B cell (primary cell): ENCODE measurements around the gene SLCO3A1.

Experiments used
- EZH2 ChIP-seq: IDR thresholded peaks from 2 replicates; pipeline ENCODE4 v1.6.1; 2012; ENCODE audit warnings: borderline replicate concordance, low read depth, mild to moderate bottlenecking, moderate library complexity, low read length; ENCODE audit not compliant: insufficient read depth, poor library complexity, severe bottlenecking
- TF ChIP-seq, protein P1 (sequence below): fragments of 200-600 bp; IDR thresholded peaks from one replicate; pipeline ENCODE4 v1.8.0; 2022; ENCODE audit warnings: antibody characterized with exemption, mild to moderate bottlenecking

DNA sequence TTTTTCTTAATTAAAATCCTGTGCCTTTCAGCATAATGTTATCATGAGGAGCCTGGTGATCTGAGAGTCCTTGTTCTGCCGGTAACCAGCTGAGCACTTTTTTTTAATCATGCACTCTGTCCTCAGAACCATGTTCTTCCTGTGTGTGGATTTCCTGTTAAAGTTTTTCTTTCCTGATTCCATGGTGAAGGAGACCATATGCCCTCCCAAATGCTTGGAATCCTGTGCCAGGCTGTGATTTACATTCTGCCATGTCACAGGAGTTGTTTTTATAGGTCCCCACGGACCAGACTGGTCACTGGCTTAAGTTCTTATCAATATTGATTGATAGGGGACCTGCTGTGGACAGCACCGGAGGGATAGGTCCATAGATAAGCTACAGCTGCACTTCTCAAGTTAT, 257.8 kb downstream of the SLCO3A1 start:
- TF ChIP-seq, protein P1, sequence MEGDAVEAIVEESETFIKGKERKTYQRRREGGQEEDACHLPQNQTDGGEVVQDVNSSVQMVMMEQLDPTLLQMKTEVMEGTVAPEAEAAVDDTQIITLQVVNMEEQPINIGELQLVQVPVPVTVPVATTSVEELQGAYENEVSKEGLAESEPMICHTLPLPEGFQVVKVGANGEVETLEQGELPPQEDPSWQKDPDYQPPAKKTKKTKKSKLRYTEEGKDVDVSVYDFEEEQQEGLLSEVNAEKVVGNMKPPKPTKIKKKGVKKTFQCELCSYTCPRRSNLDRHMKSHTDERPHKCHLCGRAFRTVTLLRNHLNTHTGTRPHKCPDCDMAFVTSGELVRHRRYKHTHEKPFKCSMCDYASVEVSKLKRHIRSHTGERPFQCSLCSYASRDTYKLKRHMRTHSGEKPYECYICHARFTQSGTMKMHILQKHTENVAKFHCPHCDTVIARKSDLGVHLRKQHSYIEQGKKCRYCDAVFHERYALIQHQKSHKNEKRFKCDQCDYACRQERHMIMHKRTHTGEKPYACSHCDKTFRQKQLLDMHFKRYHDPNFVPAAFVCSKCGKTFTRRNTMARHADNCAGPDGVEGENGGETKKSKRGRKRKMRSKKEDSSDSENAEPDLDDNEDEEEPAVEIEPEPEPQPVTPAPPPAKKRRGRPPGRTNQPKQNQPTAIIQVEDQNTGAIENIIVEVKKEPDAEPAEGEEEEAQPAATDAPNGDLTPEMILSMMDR, result no peak
- TF ChIP-seq EZH2, result no peak
